ENCODE measurements around the gene DCST1. TPM values are rescaled to one million over a fixed set of nuclear protein-coding genes. Genes with fewer than 3 reads are reported as not detected.
A peak's percentile ranks its signal among the peaks of the same experiment; 100 is the strongest.

The DCST1 gene
- total and polyA plus RNA-seq, 2 of the 13 experiments (the other 11 are each of a cell fraction or from before 2014, with no cell fraction given): 0.04 TPM; not detected in 1

- H4K20me1 ChIP-seq (ENCODE audit: insufficient read depth, low read length): no peaks in the 10 kb centered on the region
- H3K4me1 ChIP-seq (ENCODE audit: insufficient read depth, low read length): peaks cover 32% of the 10 kb centered on the region
- DNase-seq (ENCODE audit: low spot score) (peak; percentile 82), ATAC-seq (peak; percentile 84), FAIRE-seq (peak; percentile 84)
- in situ Hi-C loops (cut with HindIII; ENCODE audit: extremely low pct_ligation_motif_present, low pct_unique_long_range_greater_than_20kb): loop anchor here (5.0 kb wide), 1 partner anchor 81 kb away; the partner anchor contains the start of gene FLAD1
- intact Hi-C loops (cut with micrococcal nuclease; ENCODE audit: unreplicated experiment): loop anchor here (2.0 to 5.0 kb wide), 2 partner anchors 66 to 89 kb away; partner anchors contain the start of gene CKS1B
- peak within 1 kb of the TSS; percentile 85 for H3K9ac ChIP-seq (ENCODE audit: insufficient read depth, low read depth, low read length)
- no peaks in the 10 kb centered on the region for H3K9me3 ChIP-seq (ENCODE audit: low read length)
- peak within 1 kb of the TSS; percentile 72 to 91 (median 83) for H3K4me3 ChIP-seq (replicated peaks in 1 of 3; ENCODE audit: insufficient read depth in 1 of 3, low read depth in 2 of 3, low read length in 3 of 3)
- peak within 1 kb of the TSS; percentile 100 for H3K4me2 ChIP-seq (ENCODE audit: low read depth, low read length)
- peak within 1 kb of the TSS; percentile 92 for H3K27ac ChIP-seq (ENCODE audit: extremely low read length, insufficient read depth, low read length)
- 2% methylated on average over 20 of the region's 57 CpGs for WGBS (ENCODE audit: low lambda C conversion rate)
- CTCF ChIA-PET (ENCODE audit: low intra/inter-chr PET ratio, low total read pairs): interaction anchor here (4.0 kb wide), 1 partner anchor 21 kb away, joined by 39 read pairs; no protein-coding TSS in a partner anchor
- peaks cover 9% of the 10 kb centered on the region for H3K79me2 ChIP-seq (ENCODE audit: insufficient read depth, low read length)
- H2AFZ ChIP-seq (ENCODE audit: low read length): peak within 1 kb of the TSS; percentile 8
- no TSS peak for BruUV-seq (replicated peaks)
- H3K27me3 ChIP-seq (ENCODE audit: control insufficient read depth in 1 of 2, insufficient read depth in 2 of 2, low read length in 2 of 2): no peaks in the 10 kb centered on the region
- POLR2A ChIA-PET: interaction anchor here (0.8 to 3.0 kb wide), 13 partner anchors 11 to 127 kb away, joined by 3 to 11 read pairs (median 3); partner anchors contain the start of genes ADAM15, EFNA3, PBXIP1 and PMVK
- peaks cover under 1 to 5% of the 10 kb centered on the region in 2 experiments; a peak in 3 of 5 replicates for H3K36me3 ChIP-seq (replicated peaks in 1 of 2; ENCODE audit: control insufficient read depth in 1 of 2, insufficient read depth in 2 of 2, low read length in 2 of 2)
- TF ChIP-seq POGK (CRISPR knock-in tag; conservative IDR thresholded peaks at IDR 0.05) (peak; percentile 65), ARID5B (CRISPR knock-in tag; IDR thresholded peaks at IDR 0.05) (no peak), SMC3 (IDR thresholded peaks at IDR 0.05; ENCODE audit: low read length) (no peak), ZBTB42 (CRISPR knock-in tag; IDR thresholded peaks at IDR 0.05) (0 out of 2 replicates have a peak, but pooled peaks have one; percentile 65), ZNF749 (CRISPR knock-in tag; IDR thresholded peaks at IDR 0.05; ENCODE audit: borderline replicate concordance) (0 out of 2 replicates have a peak, but pooled peaks have one; percentile 25), MLLT10 (CRISPR knock-in tag; IDR thresholded peaks at IDR 0.05) (no peak), NFIB (CRISPR knock-in tag; IDR thresholded peaks at IDR 0.05; ENCODE audit: borderline replicate concordance) (no peak), ZNF317 (CRISPR knock-in tag; IDR thresholded peaks at IDR 0.05) (no peak), TIGD3 (CRISPR knock-in tag; IDR thresholded peaks at IDR 0.05; ENCODE audit: borderline replicate concordance) (no peak), CHD2 (IDR thresholded peaks at IDR 0.05; ENCODE audit: low read depth, low read length) (no peak), HNRNPK (IDR thresholded peaks at IDR 0.05; ENCODE audit: low read depth, low read length, poor library complexity, severe bottlenecking) (peak; percentile 49), KAT7 (CRISPR knock-in tag; IDR thresholded peaks at IDR 0.05; ENCODE audit: borderline replicate concordance) (no peak), ZNF777 (CRISPR knock-in tag; IDR thresholded peaks at IDR 0.05) (no peak; the same call in 1 of the 2 replicates), MAFG (CRISPR knock-in tag; IDR thresholded peaks at IDR 0.05) (no peak), ZNF44 (CRISPR knock-in tag; IDR thresholded peaks at IDR 0.05) (no peak), CCDC6 (CRISPR knock-in tag; IDR thresholded peaks at IDR 0.05) (no peak; the same call in 1 of the 2 replicates), NFYB (CRISPR knock-in tag; IDR thresholded peaks at IDR 0.05) (peak; percentile 69)
Measured at GRCh38 chr1:155063550-155064110, 30.0 kb downstream of the DCST1 start, which contains the start of gene EFNA4. EFNA4 (plus strand) TSS chr1:155063740; CDS start chr1:155063824, 84 bp downstream.
